Stimulated activated naive B cell treated with anti-CD40 and anti-IgM and Interleukin-4, amounts not matched to agents 10 μg/mL and 1 μg/mL and 100 μg/mL, for 72 hours (primary cell): ENCODE results near the gene NTN3.

Source experiments
- ATAC-seq, 2 donors: fragments of 150-1000 bp; cut with Tn5 transposase; replicated peaks; 2 replicates each; pipeline ENCODE4 v1.10.0; 2021; ENCODE audit warnings: moderate library complexity in 1 of 2
- DNase-seq: peaks from one replicate; pipeline ENCODE4 v3.0.0; 2021
- H3K27ac Mint-ChIP-seq: one replicate; pipeline ENCODE4 v1.8.0; 2022; ENCODE audit warnings: mild to moderate bottlenecking, mixed read lengths
- H3K27me3 Mint-ChIP-seq, 2 donors: one replicate each; pipeline ENCODE4 v1.8.0; 2022; ENCODE audit warnings: mixed read lengths in 2 of 2
- H3K36me3 Mint-ChIP-seq, 2 donors: one replicate each; pipeline ENCODE4 v1.8.0; 2022; ENCODE audit warnings: mixed read lengths in 2 of 2, mild to moderate bottlenecking in 1 of 2
- H3K4me1 Mint-ChIP-seq, 2 donors: one replicate each; pipeline ENCODE4 v1.8.0; 2022; ENCODE audit warnings: mixed read lengths in 2 of 2, mild to moderate bottlenecking in 1 of 2
- H3K4me3 Mint-ChIP-seq, 2 donors: one replicate each; pipeline ENCODE4 v1.8.0; 2022; ENCODE audit warnings: mild to moderate bottlenecking in 2 of 2, mixed read lengths in 2 of 2, moderate library complexity in 1 of 2
- H3K9me3 Mint-ChIP-seq, 2 donors: one replicate each; pipeline ENCODE4 v1.8.0; 2022; ENCODE audit warnings: mixed read lengths in 2 of 2, mild to moderate bottlenecking in 1 of 2

The NTN3 gene

GRCh38 chr16:2467528-2468232, 3.4 kb upstream of the NTN3 start:
- peak; percentile 25 to 35 for ATAC-seq
- peak overlapping the region; percentile 46 to 83 for H3K4me3 Mint-ChIP-seq
- H3K27ac Mint-ChIP-seq: peak overlapping the region; percentile 37

GRCh38 chr16:2468233-2468724, 2.8 kb upstream of the NTN3 start:
- H3K4me3 Mint-ChIP-seq: peak overlapping the region; percentile 76 to 83
- ATAC-seq: peak; percentile 49 to 54

More at GRCh38 chr16:2467528-2468232, 3.4 kb upstream of the NTN3 start:
- Mint-ChIP-seq H3K4me1 (peaks cover 25 to 44% of the 10 kb centered on the region in 2 donors), H3K36me3 (no peaks in the 10 kb centered on the region), H3K9me3 (no peaks in the 10 kb centered on the region), H3K27me3 (peaks cover 16 to 20% of the 10 kb centered on the region in 2 donors)
- DNase-seq: no peak

GRCh38 chr16:2468725-2469398, 2.2 kb upstream of the NTN3 start:
- ATAC-seq (peak; percentile 54 to 67), DNase-seq (peak; percentile 54)
- Mint-ChIP-seq H3K4me1 (peaks cover 31 to 52% of the 10 kb centered on the region in 2 donors), H3K36me3 (peaks cover 0 to 4% of the 10 kb centered on the region in 2 donors), H3K27me3 (peaks cover 24 to 27% of the 10 kb centered on the region in 2 donors), H3K27ac (no peak overlapping the region), H3K9me3 (no peaks in the 10 kb centered on the region), H3K4me3 (peak overlapping the region; percentile 76 to 83)

More at GRCh38 chr16:2468233-2468724, 2.8 kb upstream of the NTN3 start:
- Mint-ChIP-seq H3K4me1 (peaks cover 29 to 50% of the 10 kb centered on the region in 2 donors), H3K9me3 (no peaks in the 10 kb centered on the region), H3K36me3 (peaks cover 0 to 3% of the 10 kb centered on the region in 2 donors), H3K27ac (peak overlapping the region; percentile 59), H3K27me3 (peaks cover 22 to 25% of the 10 kb centered on the region in 2 donors)
- DNase-seq: no peak

GRCh38 chr16:2469399-2470233, 1.5 kb upstream of the NTN3 start:
- Mint-ChIP-seq H3K4me1 (peaks cover 31 to 52% of the 10 kb centered on the region in 2 donors), H3K27me3 (peaks cover 24 to 27% of the 10 kb centered on the region in 2 donors), H3K9me3 (no peaks in the 10 kb centered on the region), H3K36me3 (peaks cover 0 to 4% of the 10 kb centered on the region in 2 donors), H3K4me3 (peak overlapping the region in 1 of 2 donors; percentile 83), H3K27ac (no peak overlapping the region)
- ATAC-seq: no peak
- DNase-seq: no peak

GRCh38 chr16:2470234-2470601, 879 bp upstream of the NTN3 start:
- no peak overlapping the region for H3K4me3 Mint-ChIP-seq
- DNase-seq: no peak
- ATAC-seq: no peak
- peaks cover 31 to 52% of the 10 kb centered on the region in 2 donors for H3K4me1 Mint-ChIP-seq
- no peaks in the 10 kb centered on the region for H3K9me3 Mint-ChIP-seq
- peaks cover 24 to 27% of the 10 kb centered on the region in 2 donors for H3K27me3 Mint-ChIP-seq
- H3K27ac Mint-ChIP-seq: no peak overlapping the region
- peaks cover 0 to 4% of the 10 kb centered on the region in 2 donors for H3K36me3 Mint-ChIP-seq

GRCh38 chr16:2470603-2471015, 488 bp upstream of the NTN3 start:
- Mint-ChIP-seq H3K4me3 (no peak overlapping the region), H3K9me3 (no peaks in the 10 kb centered on the region)
- DNase-seq: no peak

GRCh38 chr16:2471653-2472487, 773 bp downstream of the NTN3 start:
- Mint-ChIP-seq H3K4me3 (peak overlapping the region in 1 of 2 donors; percentile 69), H3K4me1 (peaks cover 33 to 59% of the 10 kb centered on the region in 2 donors), H3K27me3 (peaks cover 24 to 27% of the 10 kb centered on the region in 2 donors), H3K27ac (no peak overlapping the region), H3K9me3 (no peaks in the 10 kb centered on the region), H3K36me3 (peaks cover 0 to 4% of the 10 kb centered on the region in 2 donors)
- no peak for DNase-seq
- no peak for ATAC-seq

More at GRCh38 chr16:2470603-2471015, 488 bp upstream of the NTN3 start:
- peaks cover 0 to 4% of the 10 kb centered on the region in 2 donors for H3K36me3 Mint-ChIP-seq
- ATAC-seq: no peak
- no peak overlapping the region for H3K27ac Mint-ChIP-seq
- peaks cover 31 to 53% of the 10 kb centered on the region in 2 donors for H3K4me1 Mint-ChIP-seq
- peaks cover 24 to 27% of the 10 kb centered on the region in 2 donors for H3K27me3 Mint-ChIP-seq

- ATAC-seq (no peak), DNase-seq (no peak)
- H3K9me3 Mint-ChIP-seq: no peaks in the 10 kb centered on the region
- peaks cover 0 to 5% of the 10 kb centered on the region in 2 donors for H3K36me3 Mint-ChIP-seq
- peaks cover 31 to 53% of the 10 kb centered on the region in 2 donors for H3K4me1 Mint-ChIP-seq
- no peak overlapping the region for H3K27ac Mint-ChIP-seq
- H3K27me3 Mint-ChIP-seq: peaks cover 20 to 27% of the 10 kb centered on the region in 2 donors
- no peak overlapping the region for H3K4me3 Mint-ChIP-seq
Measured at GRCh38 chr16:2472488-2472864, 1.4 kb downstream of the NTN3 start.

GRCh38 chr16:2472885-2473445, 1.9 kb downstream of the NTN3 start:
- Mint-ChIP-seq H3K4me3 (peak overlapping the region; percentile 59 to 61), H3K9me3 (no peaks in the 10 kb centered on the region), H3K27me3 (peaks cover 20 to 27% of the 10 kb centered on the region in 2 donors), H3K36me3 (peaks cover 0 to 10% of the 10 kb centered on the region in 2 donors), H3K27ac (peak overlapping the region; percentile 47), H3K4me1 (peaks cover 34 to 52% of the 10 kb centered on the region in 2 donors)
- no peak for DNase-seq
- ATAC-seq: no peak

GRCh38 chr16:2473446-2473926, 2.4 kb downstream of the NTN3 start:
- DNase-seq: no peak
- Mint-ChIP-seq H3K36me3 (peaks cover 0 to 14% of the 10 kb centered on the region in 2 donors), H3K4me1 (peaks cover 33 to 48% of the 10 kb centered on the region in 2 donors), H3K4me3 (peak overlapping the region; percentile 59 to 61), H3K27me3 (peaks cover 20 to 23% of the 10 kb centered on the region in 2 donors), H3K9me3 (no peaks in the 10 kb centered on the region), H3K27ac (no peak overlapping the region)
- ATAC-seq: peak in 1 of 2 donors; percentile 0

GRCh38 chr16:2473999-2474876, 3.1 kb downstream of the NTN3 start:
- Mint-ChIP-seq H3K9me3 (no peaks in the 10 kb centered on the region), H3K27me3 (peaks cover 20% of the 10 kb centered on the region in 2 donors), H3K27ac (peak overlapping the region; percentile 91), H3K4me3 (peak overlapping the region; percentile 86), H3K4me1 (peaks cover 27 to 40% of the 10 kb centered on the region in 2 donors), H3K36me3 (peaks cover 0 to 14% of the 10 kb centered on the region in 2 donors)
- DNase-seq: no peak
- ATAC-seq: peak; percentile 58 to 64

GRCh38 chr16:2474877-2475412, 3.8 kb downstream of the NTN3 start, which contains the start of gene TBC1D24:
TSS of gene TBC1D24 (plus strand) at chr16:2475127. CDS start at chr16:2496149, 21,022 bp downstream.
- H3K4me3 Mint-ChIP-seq: peak within 1 kb of the TSS; percentile 86
- peak within 1 kb of the TSS; percentile 91 for H3K27ac Mint-ChIP-seq

More at GRCh38 chr16:2474877-2475412, 3.8 kb downstream of the NTN3 start, which contains the start of gene TBC1D24:
- no peaks in the 10 kb centered on the region for H3K9me3 Mint-ChIP-seq
- peak; percentile 82 to 84 for ATAC-seq
- H3K4me1 Mint-ChIP-seq: peaks cover 20 to 33% of the 10 kb centered on the region in 2 donors
- DNase-seq: peak; percentile 84
- H3K36me3 Mint-ChIP-seq: peaks cover 2 to 18% of the 10 kb centered on the region in 2 donors
- H3K27me3 Mint-ChIP-seq: peaks cover 15 to 16% of the 10 kb centered on the region in 2 donors
